HG03108 (cell line): ENCODE measurements around the gene OLA1.

Experiments used
- ATAC-seq: cut with Tn5 transposase; IDR thresholded peaks from one replicate; pipeline ENCODE4 v1.9.1; 2021; ENCODE audit warnings: moderate library complexity; ENCODE audit not compliant: unreplicated experiment

OLA1 gene

GRCh38 chr2:174038462-174038861 is 209.9 kb downstream of the OLA1 start:
- ATAC-seq = no peak

- no peak for ATAC-seq
Measured at GRCh38 chr2:174036825-174037224, 211.5 kb downstream of the OLA1 start.

- no peak for ATAC-seq
Measured at GRCh38 chr2:174035981-174036742, 212.2 kb downstream of the OLA1 start.

- no peak for ATAC-seq
Measured at GRCh38 chr2:174035117-174035635, 213.2 kb downstream of the OLA1 start.

GRCh38 chr2:174033163-174033550 is 215.2 kb downstream of the OLA1 start:
- no peak for ATAC-seq

- no peak for ATAC-seq
Measured at GRCh38 chr2:174031226-174031625, 217.1 kb downstream of the OLA1 start.

GRCh38 chr2:174028935-174029334 is 219.4 kb downstream of the OLA1 start:
- ATAC-seq = no peak

- no peak for ATAC-seq
Measured at GRCh38 chr2:174027956-174028355, 220.4 kb downstream of the OLA1 start.

GRCh38 chr2:174026122-174026845 is 222.0 kb downstream of the OLA1 start:
- no peak for ATAC-seq

- ATAC-seq = no peak
Measured at GRCh38 chr2:174025271-174026121, 222.8 kb downstream of the OLA1 start.

- ATAC-seq = no peak
Measured at GRCh38 chr2:174024524-174025270, 223.6 kb downstream of the OLA1 start.

GRCh38 chr2:174023591-174024523 is 224.5 kb downstream of the OLA1 start:
- no peak for ATAC-seq
